IMR-90 (cell line): ENCODE measurements around the gene PDK1. TPM values are rescaled to one million over a fixed set of nuclear protein-coding genes. Genes with fewer than 3 reads are reported as not detected.

Experiments
- ATAC-seq: fragments of 200-7000 bp; cut with Tn5 transposase; 2 replicates; pipeline ENCODE4 v1.9.1; 2020; ENCODE audit warnings: low read depth, mild to moderate bottlenecking, moderate library complexity
- BruUV-seq: library from RNA; stranded (reverse); fragments of 400-500 nt; replicated peaks from 2 replicates; lab custom pipeline; 2021; lab: Mats Ljungman, UMichigan
- CTCF ChIA-PET: fragments of 300-600 bp; formaldehyde crosslinking; extraction: SDS; loops from one replicate; lab custom pipeline; 2021; ENCODE audit warnings: antibody characterized with exemption; lab: Yijun Ruan, JAX
- POLR2A ChIA-PET: fragments of 300-600 bp; sonication (Branson Sonifier 250); formaldehyde crosslinking; loops from one replicate; lab custom pipeline; 2022; ENCODE audit warnings: antibody characterized with exemption; ENCODE audit not compliant: unreplicated experiment; lab: Charles Lee
- DNase-seq: peaks from one replicate; pipeline ENCODE4 v3.0.0; 2013
- H2AFZ ChIP-seq: replicated peaks from 2 replicates; pipeline ENCODE3; 2013; ENCODE audit warnings: low read length, mild to moderate bottlenecking; ENCODE audit not compliant: poor library complexity
- H2AK5ac ChIP-seq: 2 replicates; pipeline ENCODE4 v1.6.1; 2013; ENCODE audit warnings: low read depth, low read length, inconsistent platforms
- H2AK9ac ChIP-seq: replicated peaks from 2 replicates; pipeline ENCODE3; 2013; ENCODE audit warnings: mild to moderate bottlenecking, low read depth, low read length, moderate library complexity; ENCODE audit not compliant: poor library complexity
- H2BK120ac ChIP-seq: 2 replicates; pipeline ENCODE4 v1.6.1; 2013; ENCODE audit warnings: low read depth, low read length, inconsistent platforms
- H2BK15ac ChIP-seq: 3 replicates; pipeline ENCODE4 v1.6.1; 2013; ENCODE audit warnings: low read depth, low read length, inconsistent platforms
- H2BK20ac ChIP-seq: 2 replicates; pipeline ENCODE4 v1.6.1; 2013; ENCODE audit warnings: low read depth, mild to moderate bottlenecking, inconsistent platforms, low read length, moderate library complexity
- H2BK5ac ChIP-seq: 2 replicates; pipeline ENCODE4 v1.6.1; 2013; ENCODE audit warnings: mild to moderate bottlenecking, low read depth, low read length, inconsistent platforms; ENCODE audit not compliant: poor library complexity, severe bottlenecking
- H3K14ac ChIP-seq: replicated peaks from 2 replicates; pipeline ENCODE4 v1.6.1; 2013; ENCODE audit warnings: low read depth, low read length, inconsistent platforms
- H3K18ac ChIP-seq: 2 replicates; pipeline ENCODE4 v1.6.1; 2013; ENCODE audit warnings: low read depth, low read length, control low read depth
- H3K23ac ChIP-seq: 2 replicates; pipeline ENCODE4 v1.6.1; 2013; ENCODE audit warnings: low read depth, low read length, inconsistent platforms
- H3K27ac ChIP-seq: 2 replicates; pipeline ENCODE4 v1.5.1; 2013; ENCODE audit warnings: mild to moderate bottlenecking, control low read depth, low read length; ENCODE audit not compliant: insufficient read depth
- H3K27me3 ChIP-seq: 2 replicates; pipeline ENCODE4 v1.6.1; 2013; ENCODE audit warnings: low read length; ENCODE audit not compliant: control insufficient read depth, insufficient read depth
- H3K36me3 ChIP-seq: 2 replicates; pipeline ENCODE4 v1.6.1; 2013; ENCODE audit warnings: low read length, mixed read lengths; ENCODE audit not compliant: control insufficient read depth, insufficient read depth
- H3K4ac ChIP-seq: 2 replicates; pipeline ENCODE4 v1.6.1; 2013; ENCODE audit warnings: low read depth, low read length, inconsistent platforms
- H3K4me1 ChIP-seq: 2 replicates; pipeline ENCODE4 v1.6.1; 2013; ENCODE audit warnings: low read length, mixed read lengths; ENCODE audit not compliant: control insufficient read depth, insufficient read depth
- H3K4me2 ChIP-seq: 2 replicates; pipeline ENCODE4 v1.6.1; 2013; ENCODE audit warnings: low read depth, mild to moderate bottlenecking, control low read depth, low read length, moderate library complexity
- H3K4me3 ChIP-seq: 2 replicates; pipeline ENCODE4 v1.5.1; 2013; ENCODE audit warnings: low read depth, mild to moderate bottlenecking, control low read depth, low read length, moderate library complexity; ENCODE audit not compliant: insufficient read depth
- H3K56ac ChIP-seq: 2 replicates; pipeline ENCODE4 v1.6.1; 2013; ENCODE audit warnings: low read length, inconsistent platforms; ENCODE audit not compliant: insufficient read depth; ENCODE audit errors: extremely low read depth
- H3K79me1 ChIP-seq, 2 experiments: 2 replicates each; pipeline ENCODE4 v1.6.1; 2013; ENCODE audit warnings: low read length in 2 of 2, inconsistent platforms in 1 of 2, low read depth in 1 of 2
- H3K9ac ChIP-seq: 2 replicates; pipeline ENCODE4 v1.6.1; 2013; ENCODE audit warnings: low read depth, low read length, control low read depth
- H3K9me1 ChIP-seq: 2 replicates; pipeline ENCODE4 v1.6.1; 2013; ENCODE audit warnings: low read length, inconsistent platforms; ENCODE audit not compliant: insufficient read depth
- H3K9me3 ChIP-seq: 2 replicates; pipeline ENCODE4 v1.6.1; 2013; ENCODE audit warnings: low read length; ENCODE audit not compliant: control insufficient read depth, insufficient read depth
- H4K20me1 ChIP-seq: 2 replicates; pipeline ENCODE4 v1.6.1; 2013; ENCODE audit warnings: low read length, inconsistent platforms; ENCODE audit not compliant: insufficient read depth
- H4K5ac ChIP-seq: 2 replicates; pipeline ENCODE4 v1.6.1; 2013; ENCODE audit warnings: mild to moderate bottlenecking, low read depth, low read length, control low read depth
- H4K8ac ChIP-seq, 2 experiments: 2 replicates each; pipeline ENCODE4 v1.6.1; 2013; ENCODE audit warnings: low read depth in 2 of 2, low read length in 2 of 2, control low read depth in 1 of 2, inconsistent platforms in 1 of 2
- H4K91ac ChIP-seq: 2 replicates; pipeline ENCODE4 v1.6.1; 2013; ENCODE audit warnings: low read depth, low read length, inconsistent platforms; ENCODE audit not compliant: insufficient read depth
- BHLHE40 ChIP-seq: fragments of 150-350 bp; IDR thresholded peaks from 2 replicates; pipeline ENCODE4 v1.6.1; 2016; ENCODE audit warnings: mild to moderate bottlenecking, low read depth, low read length
- CEBPB ChIP-seq: IDR thresholded peaks from 2 replicates; pipeline ENCODE4 v1.6.1; 2012; ENCODE audit warnings: low read depth, low read length, improper control_type of control experiment
- CHD1 ChIP-seq: IDR thresholded peaks from 2 replicates; pipeline ENCODE4 v1.6.1; 2012; ENCODE audit warnings: low read depth, low read length, improper control_type of control experiment
- CTCF ChIP-seq: conservative IDR thresholded peaks from 2 replicates; pipeline ENCODE4 v1.5.1; 2012; ENCODE audit warnings: mild to moderate bottlenecking, low read depth, low read length, improper control_type of control experiment
- ELK1 ChIP-seq: fragments of 150-350 bp; IDR thresholded peaks from 2 replicates; pipeline ENCODE4 v1.6.1; 2016; ENCODE audit warnings: low read depth, mild to moderate bottlenecking, low read length, moderate library complexity, borderline replicate concordance
- FOS ChIP-seq: fragments of 150-350 bp; IDR thresholded peaks from 2 replicates; pipeline ENCODE4 v1.6.1; 2016; ENCODE audit warnings: low read depth, low read length
- MAFK ChIP-seq: IDR thresholded peaks from 2 replicates; pipeline ENCODE4 v1.6.1; 2012; ENCODE audit warnings: low read depth, low read length, improper control_type of control experiment
- MAZ ChIP-seq: IDR thresholded peaks from 2 replicates; pipeline ENCODE4 v1.6.1; 2012; ENCODE audit warnings: low read depth, mild to moderate bottlenecking, low read length, improper control_type of control experiment, moderate library complexity, borderline replicate concordance
- MXI1 ChIP-seq: IDR thresholded peaks from 2 replicates; pipeline ENCODE4 v1.6.1; 2012; ENCODE audit warnings: low read depth, mild to moderate bottlenecking, low read length, moderate library complexity, borderline replicate concordance
- NFE2L2 ChIP-seq: fragments of 150-350 bp; IDR thresholded peaks from 2 replicates; pipeline ENCODE4 v1.6.1; 2016; ENCODE audit warnings: low read depth, mild to moderate bottlenecking, low read length
- POLR2A ChIP-seq: IDR thresholded peaks from 2 replicates; pipeline ENCODE4 v1.6.1; 2012; ENCODE audit warnings: mild to moderate bottlenecking, low read depth, low read length
- RAD21 ChIP-seq: IDR thresholded peaks from 2 replicates; pipeline ENCODE4 v1.6.1; 2012; ENCODE audit warnings: low read length, improper control_type of control experiment
- RCOR1 ChIP-seq: IDR thresholded peaks from 2 replicates; pipeline ENCODE4 v1.6.1; 2012; ENCODE audit warnings: mild to moderate bottlenecking, low read length, improper control_type of control experiment; ENCODE audit not compliant: insufficient replicate concordance
- RFX5 ChIP-seq: IDR thresholded peaks from 2 replicates; pipeline ENCODE4 v1.8.0; 2012; ENCODE audit warnings: low read depth, mild to moderate bottlenecking, low read length, moderate library complexity
- SMC3 ChIP-seq: fragments of 150-350 bp; IDR thresholded peaks from 2 replicates; pipeline ENCODE4 v1.6.1; 2016; ENCODE audit warnings: low read depth, mild to moderate bottlenecking, antibody characterized with exemption, low read length, moderate library complexity
- USF2 ChIP-seq: fragments of 150-350 bp; IDR thresholded peaks from 2 replicates; pipeline ENCODE4 v1.6.1; 2017; ENCODE audit warnings: mild to moderate bottlenecking, antibody characterized with exemption, low read length, low read depth
- WGBS, 2 experiments: methylation state at CpG; one replicate each; pipeline versions ENCODE4 v1.1.5 to v1.1.7; 2013; ENCODE audit warnings: missing lambda C conversion rate in 2 of 2; ENCODE audit not compliant: insufficient read length in 1 of 2; ENCODE audit errors: extremely low coverage in 2 of 2; 5-methylcytosine and 5-hydroxymethylcytosine counted together
- dilution Hi-C: fragments of 300-500 bp; cut with HindIII; formaldehyde crosslinking; loops from one replicate; pipeline ENCODE4 v1.14.3; 2018; ENCODE audit warnings: low sequenced_read_pairs; ENCODE audit not compliant: unreplicated experiment
- in situ Hi-C: fragments of 300-500 bp; cut with MboI; formaldehyde crosslinking; loops from 3 replicates; pipeline ENCODE4 v1.14.3; 2019; ENCODE audit warnings: low sequenced_read_pairs, inconsistent platforms, mixed read lengths
- intact Hi-C: fragments of 100-400 bp; cut with micrococcal nuclease; formaldehyde crosslinking; loops from 2 replicates; pipeline ENCODE4 v1.10.0; 2022
- polyA plus RNA-seq, 3 experiments: library from polyadenylated mRNA; depleted of rRNA; stranded (reverse); fragments of >200 nt; gene quantifications; 2 replicates each; pipeline ENCODE4 v1.2.3, GENCODE V29; 2012; ENCODE audit warnings: low replicate concordance in 1 of 3
- total RNA-seq: library from RNA; depleted of rRNA; stranded (reverse); fragments of >200 nt; gene quantifications from 2 replicates; pipeline ENCODE4 v1.2.3, GENCODE V29; 2012

PDK1 gene
- total and polyA plus RNA-seq, 2 of the 4 experiments (the other 2 are of a cell fraction), result 38.1 to 85.9 TPM

- peaks cover 4 to 7% of the 10 kb centered on the region in 2 experiments; a peak in 2 of 4 replicates for H3K79me1 ChIP-seq
- ChIA-PET CTCF (no interaction called here), POLR2A (no interaction called here)
- no peak overlapping the region for H2BK15ac ChIP-seq
- no peak overlapping the region for H3K9ac ChIP-seq
- H3K36me3 ChIP-seq, result peaks cover 12% of the 10 kb centered on the region
- no CpG with 5 or more reads among the region's 1 CpG for WGBS, 2 experiments
- H2AFZ ChIP-seq, result no peak overlapping the region
- in situ Hi-C loops (no loop called here), intact Hi-C loops (no loop called here), dilution Hi-C loops (no loop called here)
- H3K4me3 ChIP-seq, result no peak overlapping the region
- 0 out of 2 replicates have a peak, but pooled peaks cover 4% of the 10 kb centered on the region for H3K9me1 ChIP-seq
- H2AK9ac ChIP-seq, result no peak overlapping the region
- H3K18ac ChIP-seq, result no peak overlapping the region
- no peaks in the 10 kb centered on the region for H4K20me1 ChIP-seq
- no peak overlapping the region for H4K5ac ChIP-seq
- DNase-seq (no peak), ATAC-seq (no peak)
- no peak overlapping the region for H3K27ac ChIP-seq
- H3K14ac ChIP-seq, result no peak overlapping the region
- no peak overlapping the region for H3K4ac ChIP-seq
- no peak overlapping the region for H4K8ac ChIP-seq
- H2BK120ac ChIP-seq, result no peak overlapping the region
- H2AK5ac ChIP-seq, result no peak overlapping the region
- TF ChIP-seq ELK1 (no peak), RFX5 (no peak), CTCF (no peak), CHD1 (no peak), BHLHE40 (no peak), NFE2L2 (no peak), CEBPB (no peak), RCOR1 (no peak), USF2 (no peak), SMC3 (no peak), MAFK (no peak), POLR2A (no peak), MAZ (no peak), RAD21 (no peak), MXI1 (no peak), FOS (no peak)
- no peak overlapping the region for H4K91ac ChIP-seq
- no peak overlapping the region for H3K23ac ChIP-seq
- H3K56ac ChIP-seq, result no peak overlapping the region
- H3K9me3 ChIP-seq, result no peaks in the 10 kb centered on the region
- BruUV-seq, result no TSS peak
- H3K4me1 ChIP-seq, result peaks cover 2% of the 10 kb centered on the region; the same call in 1 of the 2 replicates
- H3K4me2 ChIP-seq, result no peak overlapping the region
- H2BK20ac ChIP-seq, result no peak overlapping the region
- no peaks in the 10 kb centered on the region for H3K27me3 ChIP-seq
- no peak overlapping the region for H2BK5ac ChIP-seq
These were observed 71.3 kb downstream of the PDK1 start for GRCh38 chr2:172627181-172627580.
